Cortex of kidney (tissue), 1 donor: ENCODE data around the gene SGSM2.

Source experiments
- DNase-seq: peaks from one replicate; lab custom pipeline; 2025; lab: John Stamatoyannopoulos, UW

SGSM2 gene

GRCh38 chr17:2423271-2423670 is 86.0 kb downstream of the SGSM2 start:
- no peak for DNase-seq

- no peak for DNase-seq
Observed at GRCh38 chr17:2427215-2427614, 89.9 kb downstream of the SGSM2 start.

- no peak for DNase-seq
Observed at GRCh38 chr17:2427910-2428309, 90.6 kb downstream of the SGSM2 start.
